Endothelial cell of umbilical vein (primary cell): ENCODE data around the gene RBL1. TPM values are rescaled to one million over a fixed set of nuclear protein-coding genes. Genes with fewer than 3 reads are reported as not detected.

ENCODE experiments used
- BruUV-seq: library from RNA; stranded (reverse); fragments of 400-500 nt; replicated peaks from 2 replicates; lab custom pipeline; 2021; lab: Mats Ljungman, UMichigan
- CTCF ChIA-PET: fragments of 300-600, 350-600 bp; sonication (Branson Sonifier 250); formaldehyde crosslinking; loops from one replicate; lab custom pipeline; 2021; ENCODE audit warnings: antibody characterized with exemption, inconsistent platforms; lab: Charles Lee
- POLR2A ChIA-PET: fragments of 300-600, 350-600 bp; sonication (Branson Sonifier 250); formaldehyde crosslinking; loops from one replicate; lab custom pipeline; 2021; ENCODE audit warnings: antibody characterized with exemption, inconsistent platforms; lab: Charles Lee
- DNase-seq: peaks from one replicate; pipeline ENCODE4 v3.0.0-alpha.2; 2011; ENCODE audit warnings: low read depth, low spot score
- FAIRE-seq: peaks from 2 replicates; lab custom pipeline; 2011; peaks lifted over from hg19 to GRCh38; lab: Jason Lieb, UNC
- H2AFZ ChIP-seq: 2 replicates; pipeline ENCODE4 v1.6.0; 2012; ENCODE audit warnings: low read depth, low read length, control low read depth, inconsistent platforms
- H3K27ac ChIP-seq: 2 replicates; pipeline ENCODE4 v1.5.1; 2011; ENCODE audit warnings: low read depth, mild to moderate bottlenecking, control low read depth, low read length, moderate library complexity; ENCODE audit not compliant: insufficient read depth
- H3K27me3 ChIP-seq, 2 experiments: 2 replicates each; pipeline versions ENCODE4 v1.6.0 to v1.6.1; 2011; ENCODE audit warnings: low read length in 2 of 2, mixed read lengths in 1 of 2; ENCODE audit not compliant: control insufficient read depth in 2 of 2, insufficient read depth in 2 of 2
- H3K36me3 ChIP-seq, 2 experiments: 2 replicates in 1 of 2; 3 replicates in 1 of 2; pipeline ENCODE4 v1.5.1; 2011; ENCODE audit warnings: low read length in 2 of 2, mild to moderate bottlenecking in 1 of 2, moderate library complexity in 1 of 2; ENCODE audit not compliant: control insufficient read depth in 2 of 2, insufficient read depth in 2 of 2; ENCODE audit errors: extremely low read depth in 1 of 2
- H3K4me1 ChIP-seq: 3 replicates; pipeline ENCODE4 v1.5.1; 2011; ENCODE audit warnings: mild to moderate bottlenecking, low read length; ENCODE audit not compliant: control insufficient read depth, insufficient read depth; ENCODE audit errors: extremely low read depth
- H3K4me2 ChIP-seq: 2 replicates; pipeline ENCODE4 v1.6.1; 2011; ENCODE audit warnings: low read length, control low read depth, mixed read lengths; ENCODE audit not compliant: insufficient read depth
- H3K4me3 ChIP-seq, 3 experiments: fragments of 200-600 bp in 1 of 3; sonication (generic), shearing (Covaris generic) in 1 of 3; replicated peaks in 1 of 3; 2 replicates each; pipeline ENCODE4 v1.5.1; 2011 to 2016; ENCODE audit warnings: control low read depth in 3 of 3, low read length in 3 of 3, mild to moderate bottlenecking in 2 of 3, inconsistent platforms in 1 of 3, low read depth in 1 of 3, moderate library complexity in 1 of 3; ENCODE audit not compliant: insufficient read depth in 1 of 3
- H3K79me2 ChIP-seq: 2 replicates; pipeline ENCODE4 v1.6.0; 2012; ENCODE audit warnings: low read length, inconsistent platforms; ENCODE audit not compliant: control insufficient read depth, insufficient read depth
- H3K9ac ChIP-seq: replicated peaks from 2 replicates; pipeline ENCODE3; 2011; ENCODE audit warnings: low read length, control low read depth; ENCODE audit not compliant: insufficient read depth; ENCODE audit errors: extremely low read depth
- H3K9me1 ChIP-seq: replicated peaks from 3 replicates; pipeline ENCODE4 v1.6.0; 2011; ENCODE audit warnings: mild to moderate bottlenecking, low read length; ENCODE audit not compliant: control insufficient read depth, insufficient read depth; ENCODE audit errors: extremely low read depth
- H3K9me3 ChIP-seq: replicated peaks from 2 replicates; pipeline ENCODE4 v1.5.1; 2012; ENCODE audit warnings: low read length, inconsistent platforms; ENCODE audit not compliant: control insufficient read depth, insufficient read depth
- H4K20me1 ChIP-seq: replicated peaks from 2 replicates; pipeline ENCODE3; 2011; ENCODE audit warnings: mild to moderate bottlenecking, low read length; ENCODE audit not compliant: control insufficient read depth, insufficient read depth; ENCODE audit errors: extremely low read depth
- CTCF ChIP-seq, 2 donors: IDR thresholded peaks; 1 replicate in 1 of 2; 2 replicates in 1 of 2; pipeline ENCODE4 v1.5.1; 2011; ENCODE audit warnings: low read length in 2 of 2, mild to moderate bottlenecking in 2 of 2, moderate library complexity in 2 of 2, control low read depth in 1 of 2, inconsistent platforms in 1 of 2, low read depth in 1 of 2; ENCODE audit not compliant: insufficient read depth in 1 of 2; ENCODE audit errors: extremely low read depth in 1 of 2
- EZH2 ChIP-seq: IDR thresholded peaks from 2 replicates; pipeline ENCODE4 v1.6.1; 2012; ENCODE audit warnings: borderline replicate concordance, low read depth, mild to moderate bottlenecking, moderate library complexity, low read length, inconsistent platforms; ENCODE audit not compliant: severe bottlenecking
- FOS ChIP-seq: IDR thresholded peaks from 2 replicates; pipeline ENCODE4 v1.6.1; 2011; ENCODE audit warnings: mild to moderate bottlenecking, low read length, moderate library complexity, borderline replicate concordance; ENCODE audit not compliant: insufficient read depth
- GATA2 ChIP-seq: IDR thresholded peaks from 2 replicates; pipeline ENCODE4 v1.7.0; 2011; ENCODE audit warnings: low read depth, mild to moderate bottlenecking, moderate library complexity, mixed read lengths, low read length; ENCODE audit not compliant: insufficient read length, insufficient read depth
- JUN ChIP-seq: IDR thresholded peaks from 2 replicates; pipeline ENCODE4 v1.6.1; 2011; ENCODE audit warnings: borderline replicate concordance, low read depth; ENCODE audit not compliant: insufficient read length, insufficient read depth
- MAX ChIP-seq: IDR thresholded peaks from 2 replicates; pipeline ENCODE4 v1.6.1; 2011; ENCODE audit not compliant: insufficient read depth, insufficient read length
- MYC ChIP-seq: IDR thresholded peaks from one replicate; pipeline ENCODE4 v1.6.1; 2011; ENCODE audit warnings: mild to moderate bottlenecking, low read depth, low read length
- POLR2A ChIP-seq: IDR thresholded peaks from 2 replicates; pipeline ENCODE4 v1.6.1; 2012; ENCODE audit warnings: low read depth, mild to moderate bottlenecking, control low read depth, low read length
- POLR2AphosphoS5 ChIP-seq: IDR thresholded peaks from 2 replicates; pipeline ENCODE4 v1.6.1; 2012; ENCODE audit warnings: low read depth, mild to moderate bottlenecking, control low read depth, low read length, moderate library complexity; ENCODE audit not compliant: insufficient read depth
- dilution Hi-C: fragments of 300-500 bp; cut with MboI; formaldehyde crosslinking; loops from one replicate; pipeline ENCODE4 v1.15.0; 2019; ENCODE audit warnings: low sequenced_read_pairs; ENCODE audit not compliant: extremely low pct_ligation_motif_present
- intact Hi-C: fragments of 100-400 bp; cut with micrococcal nuclease; formaldehyde crosslinking; loops from one replicate; pipeline ENCODE4 v1.10.0; 2022
- polyA plus RNA-seq, 4 experiments: library from polyadenylated mRNA; depleted of rRNA in 3 of 4; stranded (reverse) in 3 of 4; unstranded in 1 of 4; fragments of >200 nt; gene quantifications; 2 replicates each; pipeline versions ENCODE4 v1.2.1 to v1.2.3, GENCODE V29; 2011 to 2012; ENCODE audit warnings: missing spikeins in 1 of 4
- total RNA-seq: library from RNA; stranded (reverse); gene quantifications from 2 replicates; pipeline ENCODE4 v1.2.3, GENCODE V29; 2021

Gene RBL1
- total and polyA plus RNA-seq, 2 donors (not counting 3 experiments of a cell fraction or from before 2014, with no cell fraction given), result 3.1 to 20.1 TPM

GRCh38 chr20:37111926-37112455 is 16.2 kb upstream of the RBL1 start:
- H2AFZ ChIP-seq, result no peak overlapping the region
- TF ChIP-seq MYC (no peak), MAX (no peak), JUN (no peak)
- no peak overlapping the region for H3K9ac ChIP-seq
- FAIRE-seq (no peak), DNase-seq (no peak)
- H3K9me1 ChIP-seq, result no peaks in the 10 kb centered on the region
- no TSS peak for BruUV-seq
- H3K9me3 ChIP-seq, result no peaks in the 10 kb centered on the region
- ChIA-PET CTCF (no interaction called here), POLR2A (no interaction called here)
- H3K4me2 ChIP-seq, result no peak overlapping the region
- H3K79me2 ChIP-seq, result no peaks in the 10 kb centered on the region
- intact Hi-C loops (no loop called here), dilution Hi-C loops (no loop called here)
- no peak overlapping the region for H3K4me3 ChIP-seq
- H3K27ac ChIP-seq, result no peak overlapping the region
- peaks cover 2 to 5% of the 10 kb centered on the region in 2 experiments for H3K27me3 ChIP-seq
- H3K4me1 ChIP-seq, result no peaks in the 10 kb centered on the region
- H3K36me3 ChIP-seq, result no peaks in the 10 kb centered on the region
- H4K20me1 ChIP-seq, result no peaks in the 10 kb centered on the region

GRCh38 chr20:37108676-37109075 is 12.9 kb upstream of the RBL1 start:
- no peak overlapping the region for H3K4me3 ChIP-seq
- H4K20me1 ChIP-seq, result no peaks in the 10 kb centered on the region
- H3K27ac ChIP-seq, result no peak overlapping the region
- BruUV-seq, result no TSS peak
- ChIA-PET POLR2A (no interaction called here), CTCF (no interaction called here)
- H3K36me3 ChIP-seq, result no peaks in the 10 kb centered on the region
- no peak overlapping the region for H3K4me2 ChIP-seq
- no peaks in the 10 kb centered on the region for H3K9me3 ChIP-seq
- no peaks in the 10 kb centered on the region for H3K4me1 ChIP-seq
- H3K9ac ChIP-seq, result no peak overlapping the region
- intact Hi-C loops, result no loop called here
- no peak for TF ChIP-seq CTCF (IDR thresholded peaks at IDR 0.05; ENCODE audit: extremely low read depth in 1 of 2, insufficient read depth in 1 of 2, low read depth in 1 of 2, low read length in 2 of 2)
- TF ChIP-seq EZH2, result no peak
- no peak for TF ChIP-seq POLR2A
- TF ChIP-seq FOS, result no peak
- TF ChIP-seq JUN, result no peak
- TF ChIP-seq POLR2AphosphoS5, result no peak
- no peak for TF ChIP-seq MAX
- no peak for TF ChIP-seq MYC
- no peak for TF ChIP-seq GATA2
- H2AFZ ChIP-seq, result no peak overlapping the region
- peaks cover 0 to 2% of the 10 kb centered on the region in 2 experiments for H3K27me3 ChIP-seq
- FAIRE-seq (no peak), DNase-seq (no peak)
- no peaks in the 10 kb centered on the region for H3K9me1 ChIP-seq
- H3K79me2 ChIP-seq, result no peaks in the 10 kb centered on the region
- dilution Hi-C loops, result no loop called here
